ENCODE results near the gene GADD45B.

GADD45B gene

DNA sequence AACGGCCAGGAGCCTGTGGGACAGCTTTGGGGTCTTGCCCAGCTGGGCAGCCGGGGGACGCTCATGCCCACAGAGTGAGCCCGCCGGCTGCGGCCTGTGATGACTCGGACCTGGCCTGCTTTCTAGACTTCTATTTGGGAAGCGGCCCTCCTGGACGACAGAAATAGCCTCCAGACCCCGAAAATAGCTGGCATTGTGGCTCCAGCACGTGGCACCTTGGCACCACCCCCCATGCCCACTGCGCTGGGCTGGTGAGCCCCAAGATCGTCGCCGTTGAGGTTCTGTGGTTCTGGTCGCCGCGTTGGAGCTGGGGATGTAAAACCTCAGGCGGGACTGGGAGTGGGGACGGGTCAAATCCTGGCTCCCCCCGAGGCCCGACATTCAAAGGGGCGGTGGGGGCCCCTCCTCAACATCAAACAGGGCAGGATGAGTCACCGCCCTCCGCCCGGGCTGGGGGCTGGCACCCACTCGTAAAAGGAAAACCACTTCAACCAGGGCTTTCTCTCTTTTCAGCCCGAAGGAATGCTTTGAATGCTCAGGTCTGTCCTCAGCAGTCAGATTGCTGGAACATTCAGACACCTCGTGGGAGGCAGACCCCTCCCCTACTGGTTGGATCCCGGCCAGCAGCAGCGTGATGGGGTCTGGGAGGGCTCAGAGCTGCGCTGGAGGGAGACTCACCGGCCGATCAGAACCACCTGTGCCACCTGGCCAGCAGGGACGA is 42.1 kb downstream of the GADD45B start (continued):
- TF ChIP-seq ZBTB6 (tag by site-specific recombination; IDR thresholded peaks at IDR 0.05) (no peak), ZNF610 (tag by site-specific recombination; IDR thresholded peaks at IDR 0.05; ENCODE audit: borderline replicate concordance) (no peak), BCL11B (tag by site-specific recombination; IDR thresholded peaks at IDR 0.05; ENCODE audit: low read depth) (no peak), YY2 (tag by site-specific recombination; IDR thresholded peaks at IDR 0.05) (no peak), ZEB2 (tag by site-specific recombination; IDR thresholded peaks at IDR 0.05) (no peak), ZNF223 (tag by site-specific recombination; IDR thresholded peaks at IDR 0.05) (no peak), ZNF600 (tag by site-specific recombination; IDR thresholded peaks at IDR 0.05) (0 out of 2 replicates have a peak, but pooled peaks have one; percentile 19), ZNF747 (tag by site-specific recombination; IDR thresholded peaks at IDR 0.05) (no peak), MYNN (tag by site-specific recombination; IDR thresholded peaks at IDR 0.05; ENCODE audit: borderline replicate concordance) (no peak), ZFHX2 (tag by site-specific recombination; conservative IDR thresholded peaks at IDR 0.05) (peak; percentile 78), MZF1 (tag by site-specific recombination; IDR thresholded peaks at IDR 0.05; ENCODE audit: borderline replicate concordance) (no peak), ZNF558 (tag by site-specific recombination; IDR thresholded peaks at IDR 0.05) (no peak), ZNF354C (tag by site-specific recombination; IDR thresholded peaks at IDR 0.05; ENCODE audit: borderline replicate concordance, low read depth) (no peak), WT1 (tag by site-specific recombination; IDR thresholded peaks at IDR 0.05) (no peak), EGR2 (tag by site-specific recombination; IDR thresholded peaks at IDR 0.05; ENCODE audit: low read depth) (peak; percentile 48; the same call in 1 of the 2 replicates), ZNF133 (tag by site-specific recombination; IDR thresholded peaks at IDR 0.05) (no peak), ZBTB10 (tag by site-specific recombination; IDR thresholded peaks at IDR 0.05) (no peak)
- TF ChIP-seq, protein P1, sequence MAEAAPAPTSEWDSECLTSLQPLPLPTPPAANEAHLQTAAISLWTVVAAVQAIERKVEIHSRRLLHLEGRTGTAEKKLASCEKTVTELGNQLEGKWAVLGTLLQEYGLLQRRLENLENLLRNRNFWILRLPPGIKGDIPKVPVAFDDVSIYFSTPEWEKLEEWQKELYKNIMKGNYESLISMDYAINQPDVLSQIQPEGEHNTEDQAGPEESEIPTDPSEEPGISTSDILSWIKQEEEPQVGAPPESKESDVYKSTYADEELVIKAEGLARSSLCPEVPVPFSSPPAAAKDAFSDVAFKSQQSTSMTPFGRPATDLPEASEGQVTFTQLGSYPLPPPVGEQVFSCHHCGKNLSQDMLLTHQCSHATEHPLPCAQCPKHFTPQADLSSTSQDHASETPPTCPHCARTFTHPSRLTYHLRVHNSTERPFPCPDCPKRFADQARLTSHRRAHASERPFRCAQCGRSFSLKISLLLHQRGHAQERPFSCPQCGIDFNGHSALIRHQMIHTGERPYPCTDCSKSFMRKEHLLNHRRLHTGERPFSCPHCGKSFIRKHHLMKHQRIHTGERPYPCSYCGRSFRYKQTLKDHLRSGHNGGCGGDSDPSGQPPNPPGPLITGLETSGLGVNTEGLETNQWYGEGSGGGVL (tag by site-specific recombination; IDR thresholded peaks at IDR 0.05): 0 out of 2 replicates have a peak, but pooled peaks have one; percentile 7
- TF ChIP-seq, protein P2, sequence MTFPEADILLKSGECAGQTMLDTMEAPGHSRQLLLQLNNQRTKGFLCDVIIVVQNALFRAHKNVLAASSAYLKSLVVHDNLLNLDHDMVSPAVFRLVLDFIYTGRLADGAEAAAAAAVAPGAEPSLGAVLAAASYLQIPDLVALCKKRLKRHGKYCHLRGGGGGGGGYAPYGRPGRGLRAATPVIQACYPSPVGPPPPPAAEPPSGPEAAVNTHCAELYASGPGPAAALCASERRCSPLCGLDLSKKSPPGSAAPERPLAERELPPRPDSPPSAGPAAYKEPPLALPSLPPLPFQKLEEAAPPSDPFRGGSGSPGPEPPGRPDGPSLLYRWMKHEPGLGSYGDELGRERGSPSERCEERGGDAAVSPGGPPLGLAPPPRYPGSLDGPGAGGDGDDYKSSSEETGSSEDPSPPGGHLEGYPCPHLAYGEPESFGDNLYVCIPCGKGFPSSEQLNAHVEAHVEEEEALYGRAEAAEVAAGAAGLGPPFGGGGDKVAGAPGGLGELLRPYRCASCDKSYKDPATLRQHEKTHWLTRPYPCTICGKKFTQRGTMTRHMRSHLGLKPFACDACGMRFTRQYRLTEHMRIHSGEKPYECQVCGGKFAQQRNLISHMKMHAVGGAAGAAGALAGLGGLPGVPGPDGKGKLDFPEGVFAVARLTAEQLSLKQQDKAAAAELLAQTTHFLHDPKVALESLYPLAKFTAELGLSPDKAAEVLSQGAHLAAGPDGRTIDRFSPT (tag by site-specific recombination; IDR thresholded peaks at IDR 0.05): peak; percentile 53
- TF ChIP-seq, protein P3, sequence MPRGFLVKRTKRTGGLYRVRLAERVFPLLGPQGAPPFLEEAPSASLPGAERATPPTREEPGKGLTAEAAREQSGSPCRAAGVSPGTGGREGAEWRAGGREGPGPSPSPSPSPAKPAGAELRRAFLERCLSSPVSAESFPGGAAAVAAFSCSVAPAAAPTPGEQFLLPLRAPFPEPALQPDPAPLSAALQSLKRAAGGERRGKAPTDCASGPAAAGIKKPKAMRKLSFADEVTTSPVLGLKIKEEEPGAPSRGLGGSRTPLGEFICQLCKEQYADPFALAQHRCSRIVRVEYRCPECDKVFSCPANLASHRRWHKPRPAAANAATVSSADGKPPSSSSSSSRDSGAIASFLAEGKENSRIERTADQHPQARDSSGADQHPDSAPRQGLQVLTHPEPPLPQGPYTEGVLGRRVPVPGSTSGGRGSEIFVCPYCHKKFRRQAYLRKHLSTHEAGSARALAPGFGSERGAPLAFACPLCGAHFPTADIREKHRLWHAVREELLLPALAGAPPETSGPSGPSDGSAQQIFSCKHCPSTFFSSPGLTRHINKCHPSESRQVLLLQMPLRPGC (tag by site-specific recombination; IDR thresholded peaks at IDR 0.05): no peak
- TF ChIP-seq, protein P4, sequence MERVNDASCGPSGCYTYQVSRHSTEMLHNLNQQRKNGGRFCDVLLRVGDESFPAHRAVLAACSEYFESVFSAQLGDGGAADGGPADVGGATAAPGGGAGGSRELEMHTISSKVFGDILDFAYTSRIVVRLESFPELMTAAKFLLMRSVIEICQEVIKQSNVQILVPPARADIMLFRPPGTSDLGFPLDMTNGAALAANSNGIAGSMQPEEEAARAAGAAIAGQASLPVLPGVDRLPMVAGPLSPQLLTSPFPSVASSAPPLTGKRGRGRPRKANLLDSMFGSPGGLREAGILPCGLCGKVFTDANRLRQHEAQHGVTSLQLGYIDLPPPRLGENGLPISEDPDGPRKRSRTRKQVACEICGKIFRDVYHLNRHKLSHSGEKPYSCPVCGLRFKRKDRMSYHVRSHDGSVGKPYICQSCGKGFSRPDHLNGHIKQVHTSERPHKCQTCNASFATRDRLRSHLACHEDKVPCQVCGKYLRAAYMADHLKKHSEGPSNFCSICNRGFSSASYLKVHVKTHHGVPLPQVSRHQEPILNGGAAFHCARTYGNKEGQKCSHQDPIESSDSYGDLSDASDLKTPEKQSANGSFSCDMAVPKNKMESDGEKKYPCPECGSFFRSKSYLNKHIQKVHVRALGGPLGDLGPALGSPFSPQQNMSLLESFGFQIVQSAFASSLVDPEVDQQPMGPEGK (tag by site-specific recombination; IDR thresholded peaks at IDR 0.05): peak; percentile 19; the same call in 1 of the 2 replicates

All from HEK293 (cell line).